Suprapubic skin (tissue), 4 donors: ENCODE measurements around the gene HOXA9. TPM values are rescaled to one million over a fixed set of nuclear protein-coding genes. Genes with fewer than 3 reads are reported as not detected.

Experiments
- DNase-seq, 2 donors: peaks; one replicate each; pipeline ENCODE4 v3.0.0-alpha.2; 2019; ENCODE audit warnings: low spot score in 2 of 2
- H3K27ac ChIP-seq: fragments of 200-600 bp; sonication (generic); one replicate; pipeline ENCODE4 v1.5.1; 2019
- H3K27me3 ChIP-seq: fragments of 200-600 bp; sonication (generic); one replicate; pipeline ENCODE4 v1.5.1; 2019
- H3K36me3 ChIP-seq: fragments of 200-600 bp; sonication (generic); one replicate; pipeline ENCODE4 v1.5.1; 2019
- H3K4me1 ChIP-seq: fragments of 200-600 bp; sonication (generic); one replicate; pipeline ENCODE4 v1.5.1; 2019
- H3K4me3 ChIP-seq: fragments of 200-600 bp; sonication (generic); one replicate; pipeline ENCODE4 v1.5.1; 2019; ENCODE audit warnings: mild to moderate bottlenecking
- H3K9me3 ChIP-seq: fragments of 200-600 bp; sonication (generic); one replicate; pipeline ENCODE4 v1.5.1; 2019
- CTCF ChIP-seq, 2 donors: fragments of 200-600 bp in 1 of 2; fragments of 450-650 bp in 1 of 2; sonication (generic) in 1 of 2; IDR thresholded peaks; one replicate each; pipeline ENCODE4 v1.5.1; 2016 to 2019; ENCODE audit warnings: antibody characterized with exemption in 2 of 2, mild to moderate bottlenecking in 1 of 2, moderate library complexity in 1 of 2
- EP300 ChIP-seq: sonication (generic); formaldehyde crosslinking; IDR thresholded peaks from one replicate; pipeline ENCODE4 v1.6.1; 2017; ENCODE audit warnings: antibody characterized with exemption
- POLR2A ChIP-seq, 2 donors: fragments of 450-650 bp; IDR thresholded peaks; one replicate each; pipeline ENCODE4 v1.6.1; 2017; ENCODE audit warnings: antibody characterized with exemption in 2 of 2, mild to moderate bottlenecking in 2 of 2, moderate library complexity in 2 of 2
- POLR2AphosphoS5 ChIP-seq, 3 donors: sonication (generic); formaldehyde crosslinking; IDR thresholded peaks; one replicate each; pipeline ENCODE4 v1.6.1; 2017; ENCODE audit warnings: antibody characterized with exemption in 3 of 3
- WGBS: methylation state at CpG from one replicate; pipeline ENCODE4 v1.1.5; 2018; 5-methylcytosine and 5-hydroxymethylcytosine counted together
- total RNA-seq, 4 donors: library from RNA; depleted of rRNA; stranded (reverse); fragments of >200 nt; gene quantifications; one replicate each; pipeline ENCODE4 v1.1.0, GENCODE V29; 2016

HOXA9 gene
- total RNA-seq, 4 donors from 2014 or later: 26.7 to 64.8 (median 48.7) TPM

- no peak for TF ChIP-seq POLR2AphosphoS5 (IDR thresholded peaks at IDR 0.05)
- no peak for TF ChIP-seq POLR2A (IDR thresholded peaks at IDR 0.05)
- no peak for TF ChIP-seq CTCF (IDR thresholded peaks at IDR 0.05)
- no peak for TF ChIP-seq EP300
- 39% methylated on average over 3 of the region's 3 CpGs for WGBS
- H3K9me3 ChIP-seq: no peaks in the 10 kb centered on the region
- H3K27ac ChIP-seq: no peak overlapping the region
- peaks cover 99% of the 10 kb centered on the region for H3K27me3 ChIP-seq
- no peaks in the 10 kb centered on the region for H3K36me3 ChIP-seq
- peaks cover 51% of the 10 kb centered on the region for H3K4me1 ChIP-seq
- H3K4me3 ChIP-seq: no peak overlapping the region
- DNase-seq: no peak
These were observed 37.5 kb upstream of the HOXA9 start for GRCh38 chr7:27202862-27203134.

GRCh38 chr7:27202018-27202861 lies 36.9 kb upstream of the HOXA9 start:
- peaks cover 52% of the 10 kb centered on the region for H3K4me1 ChIP-seq
- H3K4me3 ChIP-seq: no peak overlapping the region

GRCh38 chr7:27201580-27202017 lies 36.3 kb upstream of the HOXA9 start:
- WGBS: 40% methylated on average over 4 of the region's 4 CpGs
- DNase-seq: peak in 1 of 2 donors; percentile 67
- peaks cover 52% of the 10 kb centered on the region for H3K4me1 ChIP-seq
- H3K9me3 ChIP-seq: no peaks in the 10 kb centered on the region
- H3K36me3 ChIP-seq: no peaks in the 10 kb centered on the region
- peaks cover 99% of the 10 kb centered on the region for H3K27me3 ChIP-seq
- H3K4me3 ChIP-seq: peak overlapping the region; percentile 55
- TF ChIP-seq EP300: no peak
- no peak for TF ChIP-seq POLR2AphosphoS5 (IDR thresholded peaks at IDR 0.05)
- no peak for TF ChIP-seq POLR2A (IDR thresholded peaks at IDR 0.05)
- TF ChIP-seq CTCF (IDR thresholded peaks at IDR 0.05): no peak
- H3K27ac ChIP-seq: no peak overlapping the region

More at GRCh38 chr7:27202018-27202861, 36.9 kb upstream of the HOXA9 start:
- WGBS: 38% methylated on average over 16 of the region's 30 CpGs
- DNase-seq: peak in 1 of 2 donors; percentile 65
- Histone ChIP-seq H3K27me3 (peaks cover 99% of the 10 kb centered on the region), H3K36me3 (no peaks in the 10 kb centered on the region), H3K9me3 (no peaks in the 10 kb centered on the region), H3K27ac (no peak overlapping the region)
- TF ChIP-seq POLR2AphosphoS5 (IDR thresholded peaks at IDR 0.05) (no peak), CTCF (IDR thresholded peaks at IDR 0.05) (no peak), POLR2A (IDR thresholded peaks at IDR 0.05) (no peak), EP300 (no peak)

GRCh38 chr7:27200761-27201579 lies 35.6 kb upstream of the HOXA9 start:
- DNase-seq: peak; percentile 38 to 41
- Histone ChIP-seq H3K9me3 (no peaks in the 10 kb centered on the region), H3K27ac (no peak overlapping the region), H3K27me3 (peaks cover 99% of the 10 kb centered on the region), H3K4me3 (peak overlapping the region; percentile 55), H3K36me3 (no peaks in the 10 kb centered on the region), H3K4me1 (peaks cover 55% of the 10 kb centered on the region)
- no peak for TF ChIP-seq EP300
- WGBS: 24% methylated on average over 12 of the region's 14 CpGs

- DNase-seq: peak; percentile 69 to 77
- WGBS: under 1% methylated on average over 18 of the region's 99 CpGs
- H3K4me3 ChIP-seq: peak within 1 kb of the TSS; percentile 55
These were observed 34.8 kb upstream of the HOXA9 start, which contains the start of gene HOXA13 for GRCh38 chr7:27199849-27200760. Gene HOXA13, minus strand, starts transcription at chr7:27200091. Its CDS starts 14 bp downstream, at chr7:27200077.

More at GRCh38 chr7:27199849-27200760, 34.8 kb upstream of the HOXA9 start, which contains the start of gene HOXA13:
- H3K27ac ChIP-seq: no peak within 1 kb of the TSS
- TF ChIP-seq POLR2AphosphoS5 (IDR thresholded peaks at IDR 0.05) (no peak), POLR2A (IDR thresholded peaks at IDR 0.05) (no peak), EP300 (no peak), CTCF (IDR thresholded peaks at IDR 0.05) (no peak)
- no peaks in the 10 kb centered on the region for H3K9me3 ChIP-seq
- H3K4me1 ChIP-seq: peaks cover 47% of the 10 kb centered on the region
- no peaks in the 10 kb centered on the region for H3K36me3 ChIP-seq
- H3K27me3 ChIP-seq: peaks cover 99% of the 10 kb centered on the region
